SU-DHL-6 (cell line): ENCODE results near the gene SCLY.

ENCODE experiments used
- EZH2phosphoT487 ChIP-seq: fragments of 200-600 bp; sonication (generic), shearing (Covaris generic); conservative IDR thresholded peaks from 2 replicates; pipeline ENCODE4 v1.6.1; 2018; ENCODE audit warnings: mild to moderate bottlenecking, antibody characterized with exemption, low read length, moderate library complexity, mixed read lengths
- TF ChIP-seq, protein P1 (sequence below): fragments of 200-600 bp; sonication (generic); IDR thresholded peaks from one replicate; pipeline ENCODE4 v1.5.1; 2017; ENCODE audit warnings: antibody characterized with exemption, mild to moderate bottlenecking, low read length, moderate library complexity; ENCODE audit not compliant: insufficient read depth, poor library complexity, severe bottlenecking

DNA sequence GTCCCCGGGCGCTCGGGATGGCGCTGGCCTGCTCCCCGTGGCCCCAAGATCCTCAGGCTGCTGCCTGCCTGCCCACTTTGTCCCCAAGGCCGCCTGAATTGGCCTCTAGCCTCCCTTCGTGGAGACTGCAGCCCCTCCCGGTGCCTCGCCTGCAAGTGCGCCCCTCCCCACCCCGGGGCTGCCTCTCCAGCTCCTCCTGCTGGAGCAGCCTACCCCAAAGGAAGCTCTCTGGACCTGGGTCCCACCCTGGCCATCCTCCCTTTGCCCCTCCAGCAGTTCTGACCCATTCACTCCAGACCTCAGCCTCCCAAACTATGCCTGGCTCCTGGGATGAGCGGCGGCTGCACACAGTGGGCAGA, 45.5 kb downstream of the SCLY start:
- TF ChIP-seq, protein P1, sequence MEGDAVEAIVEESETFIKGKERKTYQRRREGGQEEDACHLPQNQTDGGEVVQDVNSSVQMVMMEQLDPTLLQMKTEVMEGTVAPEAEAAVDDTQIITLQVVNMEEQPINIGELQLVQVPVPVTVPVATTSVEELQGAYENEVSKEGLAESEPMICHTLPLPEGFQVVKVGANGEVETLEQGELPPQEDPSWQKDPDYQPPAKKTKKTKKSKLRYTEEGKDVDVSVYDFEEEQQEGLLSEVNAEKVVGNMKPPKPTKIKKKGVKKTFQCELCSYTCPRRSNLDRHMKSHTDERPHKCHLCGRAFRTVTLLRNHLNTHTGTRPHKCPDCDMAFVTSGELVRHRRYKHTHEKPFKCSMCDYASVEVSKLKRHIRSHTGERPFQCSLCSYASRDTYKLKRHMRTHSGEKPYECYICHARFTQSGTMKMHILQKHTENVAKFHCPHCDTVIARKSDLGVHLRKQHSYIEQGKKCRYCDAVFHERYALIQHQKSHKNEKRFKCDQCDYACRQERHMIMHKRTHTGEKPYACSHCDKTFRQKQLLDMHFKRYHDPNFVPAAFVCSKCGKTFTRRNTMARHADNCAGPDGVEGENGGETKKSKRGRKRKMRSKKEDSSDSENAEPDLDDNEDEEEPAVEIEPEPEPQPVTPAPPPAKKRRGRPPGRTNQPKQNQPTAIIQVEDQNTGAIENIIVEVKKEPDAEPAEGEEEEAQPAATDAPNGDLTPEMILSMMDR: no peak
- no peak for TF ChIP-seq EZH2phosphoT487
